GM18511 (cell line): Measurements from ENCODE around the gene CLDN22.

Experiments
- ATAC-seq: cut with Tn5 transposase; IDR thresholded peaks from one replicate; pipeline ENCODE4 v1.9.1; 2021; ENCODE audit warnings: mild to moderate bottlenecking, moderate library complexity; ENCODE audit not compliant: unreplicated experiment

CLDN22 gene

DNA sequence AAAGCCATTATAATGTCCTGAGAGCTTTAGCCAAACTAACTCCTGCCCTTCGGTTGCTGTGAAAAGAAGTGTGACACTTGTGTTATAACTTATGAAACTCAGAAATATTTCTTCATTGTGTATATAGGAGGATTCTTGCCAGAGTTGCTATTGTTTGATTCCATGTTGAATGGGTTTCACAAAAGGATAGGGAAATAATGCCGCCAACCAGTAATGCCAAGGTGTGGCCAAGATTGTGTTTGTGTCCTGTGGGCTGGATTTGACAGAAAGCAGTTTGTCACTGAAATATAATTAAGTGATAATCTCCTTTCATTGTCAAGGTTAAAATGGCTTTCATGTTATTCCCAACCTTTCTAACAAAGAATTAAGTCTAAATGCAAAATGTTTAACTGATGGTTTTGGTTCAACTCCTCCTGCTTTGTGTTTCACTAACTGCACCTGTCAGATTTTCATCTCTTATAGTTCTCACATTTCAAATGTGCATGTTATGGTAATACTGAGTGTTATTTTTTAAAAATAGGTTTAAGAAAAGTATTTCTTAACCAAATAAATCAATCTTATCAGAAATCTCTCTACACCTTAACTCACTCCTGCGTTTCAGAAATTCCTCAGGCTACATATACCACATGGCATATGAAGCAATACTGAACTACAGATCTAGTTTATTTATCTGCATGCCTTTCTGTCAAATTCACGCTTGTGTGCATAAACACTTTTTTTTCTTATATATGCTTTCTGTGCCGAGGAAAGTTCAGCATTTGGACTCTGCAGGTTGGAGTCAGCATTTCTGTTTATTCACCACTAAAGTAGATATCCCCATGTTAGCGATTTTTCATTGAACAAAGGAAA lies at the start of gene CLDN22:
Gene CLDN22, minus strand, starts transcription at position 66 of the 849 bp plus-strand sequence. Its CDS starts 58 bp downstream, at position 8.
- ATAC-seq = peak; percentile 2

- no peak for ATAC-seq
Observed at GRCh38 chr4:183369073-183369472, 49.0 kb upstream of the CLDN22 start.

DNA sequence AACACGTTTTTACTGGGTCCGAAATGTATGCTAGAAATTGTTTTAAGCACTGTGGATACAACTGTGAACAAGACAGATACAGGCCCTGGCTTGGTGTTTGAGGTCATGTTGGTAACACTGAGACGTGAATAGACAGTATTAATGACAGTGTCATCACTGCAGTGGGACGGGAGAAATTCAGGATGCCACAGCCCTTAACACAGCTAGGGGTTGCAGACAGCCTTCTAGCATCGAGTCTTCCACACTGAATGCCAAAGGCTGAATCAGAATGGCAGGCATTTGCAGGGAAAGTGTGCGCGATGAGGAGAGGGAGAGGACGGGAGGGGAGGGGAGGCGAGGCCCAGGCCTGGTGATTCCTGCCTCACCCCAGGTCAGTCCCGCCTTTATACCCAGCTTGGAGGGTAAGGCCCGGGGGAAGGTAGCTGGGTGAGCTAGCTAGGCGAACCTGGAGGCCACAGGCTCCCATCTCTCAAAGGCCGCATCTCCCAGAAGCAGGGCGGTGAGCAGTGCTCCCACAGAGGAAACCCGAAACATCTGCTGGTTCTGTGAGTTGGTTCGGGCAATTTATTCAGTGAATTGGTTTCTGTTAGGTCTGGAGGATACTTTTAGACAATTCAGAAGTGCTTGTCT lies 46.2 kb upstream of the CLDN22 start:
- ATAC-seq = no peak

DNA sequence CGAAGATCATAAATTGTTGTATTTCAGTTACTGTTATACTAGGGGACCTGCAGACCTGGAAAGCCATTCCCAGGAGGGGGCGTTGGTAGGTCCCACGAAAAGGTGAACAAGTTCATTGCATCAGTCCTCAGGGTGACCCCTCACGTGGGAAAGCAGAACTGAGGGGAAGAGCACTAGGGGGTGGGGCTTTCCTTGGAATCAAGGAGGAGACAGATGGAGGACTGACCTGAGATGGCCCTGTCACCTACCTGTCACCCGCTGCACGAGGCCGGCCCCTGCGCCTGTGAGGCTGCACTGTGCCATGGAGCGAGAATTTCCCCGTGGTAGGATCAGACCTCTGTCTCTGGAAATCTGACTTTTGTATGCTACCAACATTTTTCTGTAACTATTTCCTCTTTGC lies 43.9 kb upstream of the CLDN22 start:
- ATAC-seq = no peak

DNA sequence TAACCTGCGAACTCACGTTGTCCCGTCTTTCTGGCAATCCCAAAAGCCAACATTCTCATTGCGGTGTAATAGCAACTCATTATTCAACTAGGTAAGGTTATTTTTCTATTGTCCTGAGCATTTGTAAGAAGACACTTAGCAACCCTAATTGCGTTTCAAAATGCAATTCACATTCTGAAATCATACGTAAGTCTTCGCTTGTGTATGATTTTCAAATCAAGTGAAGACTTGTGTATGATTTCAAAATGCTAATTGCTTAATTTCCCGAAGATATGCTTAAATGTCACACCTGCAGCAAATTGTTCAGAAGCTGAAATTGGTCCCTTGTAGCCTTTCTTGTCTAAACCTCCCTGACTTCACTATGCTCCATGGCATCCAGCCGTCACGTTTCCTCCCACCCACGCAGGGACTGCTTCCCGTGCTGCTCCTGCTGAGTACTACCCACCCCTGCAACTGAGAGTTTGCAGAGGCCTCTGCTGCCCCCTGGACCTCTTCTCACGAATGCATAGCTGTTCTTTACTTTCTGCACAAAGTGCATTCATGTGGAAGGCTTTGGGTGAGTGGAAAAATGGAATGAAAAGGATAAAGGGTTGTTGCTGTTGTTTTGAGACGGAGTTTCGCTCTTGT lies 43.0 kb upstream of the CLDN22 start:
- no peak for ATAC-seq

- ATAC-seq = no peak
Observed at GRCh38 chr4:183362036-183362435, 42.0 kb upstream of the CLDN22 start.

DNA sequence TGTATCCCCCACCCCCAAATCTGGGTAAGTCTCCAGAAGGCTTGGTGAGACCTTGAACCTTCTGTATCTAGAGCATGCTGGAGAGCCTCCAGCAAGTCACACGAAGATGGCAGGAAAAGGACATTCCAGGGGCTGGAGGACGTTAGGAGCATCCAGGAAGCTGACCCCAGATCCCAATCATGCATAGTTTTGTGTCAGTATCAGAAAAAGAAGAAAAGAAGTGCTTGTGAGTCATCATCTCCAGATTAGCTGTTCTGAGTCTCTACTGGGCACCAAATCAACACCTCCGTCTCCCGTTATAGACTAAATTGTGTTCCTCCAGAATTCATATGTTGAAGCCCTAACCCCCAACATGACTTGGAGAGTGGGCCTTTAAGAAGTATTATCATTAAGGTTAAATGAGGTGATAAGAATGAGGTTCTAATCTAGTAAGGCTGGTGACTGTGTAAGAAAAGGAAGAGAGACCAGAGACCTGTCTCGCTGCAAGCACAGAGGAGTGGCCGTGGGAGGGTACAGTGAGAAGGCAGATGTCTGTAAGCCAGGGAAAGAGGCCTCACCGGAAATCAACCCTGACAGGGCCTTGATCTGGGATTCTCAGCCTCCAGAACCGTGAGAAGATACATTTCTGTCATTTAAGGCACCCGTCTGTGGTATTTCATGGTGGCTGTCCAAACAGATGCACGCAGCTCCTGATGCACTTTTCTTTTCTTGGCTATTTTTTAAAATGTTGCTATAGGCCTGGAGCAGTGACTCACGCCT lies 40.3 kb upstream of the CLDN22 start:
- ATAC-seq = no peak

DNA sequence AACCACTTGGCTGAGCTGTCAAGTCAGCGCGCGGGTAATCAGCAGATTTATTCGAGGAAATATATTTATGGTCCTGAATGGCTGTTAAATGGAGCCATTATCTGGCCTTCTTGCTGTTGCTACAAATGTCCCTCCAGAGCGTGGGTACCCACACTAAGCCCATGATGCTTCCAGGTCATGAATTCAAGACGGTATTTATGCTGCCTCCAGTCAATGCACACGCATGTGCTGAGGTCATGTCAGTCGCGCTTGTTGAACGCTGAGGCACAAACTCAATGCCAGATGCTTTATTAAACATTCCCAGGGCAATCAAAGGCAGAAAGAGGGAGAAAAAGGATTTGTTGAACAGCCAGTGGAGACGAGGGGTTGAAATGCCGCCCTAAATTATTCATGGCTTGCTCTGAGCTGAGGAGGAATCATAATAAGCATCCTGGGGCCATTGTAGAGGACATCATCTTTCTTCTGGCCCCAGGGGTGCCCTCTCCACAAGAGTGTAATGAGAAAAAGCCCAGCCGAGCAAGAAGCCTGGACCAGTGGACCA lies 38.2 kb upstream of the CLDN22 start:
- ATAC-seq = no peak

DNA sequence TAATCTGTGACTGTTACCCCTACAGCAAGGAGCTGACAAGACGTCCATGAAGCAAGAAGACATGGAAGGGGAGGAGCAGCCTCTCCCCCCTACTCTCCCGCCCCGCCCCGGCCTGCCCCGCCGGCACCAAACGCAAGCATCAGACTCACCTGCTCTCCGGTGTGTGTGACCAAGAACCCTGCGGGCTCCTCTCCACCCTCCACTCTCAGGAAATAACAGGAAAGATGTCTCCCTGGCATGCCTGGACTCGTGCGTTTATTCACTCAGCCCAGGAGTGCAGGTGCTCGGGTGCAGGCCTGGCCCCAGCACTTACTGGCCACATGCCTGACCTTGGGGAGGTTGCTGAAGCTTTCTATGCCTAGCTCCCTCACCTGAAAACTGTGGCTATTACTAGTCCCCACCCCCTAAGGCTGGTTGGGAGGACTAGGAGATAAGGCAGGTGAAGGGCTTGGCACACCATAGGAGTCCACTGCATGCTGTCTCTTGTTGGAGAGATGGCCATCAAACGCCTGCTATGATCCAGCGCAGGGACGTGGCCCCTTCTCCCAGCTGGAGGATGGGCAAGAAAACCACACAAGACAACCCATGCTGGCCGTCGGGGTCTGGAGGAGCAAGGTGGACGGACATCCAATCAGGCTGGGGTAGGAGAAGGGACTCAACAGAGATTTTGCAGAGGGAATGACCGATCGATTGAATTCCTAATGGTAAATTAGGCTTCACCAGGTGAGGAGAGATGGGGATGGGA lies 37.0 kb upstream of the CLDN22 start:
- no peak for ATAC-seq

DNA sequence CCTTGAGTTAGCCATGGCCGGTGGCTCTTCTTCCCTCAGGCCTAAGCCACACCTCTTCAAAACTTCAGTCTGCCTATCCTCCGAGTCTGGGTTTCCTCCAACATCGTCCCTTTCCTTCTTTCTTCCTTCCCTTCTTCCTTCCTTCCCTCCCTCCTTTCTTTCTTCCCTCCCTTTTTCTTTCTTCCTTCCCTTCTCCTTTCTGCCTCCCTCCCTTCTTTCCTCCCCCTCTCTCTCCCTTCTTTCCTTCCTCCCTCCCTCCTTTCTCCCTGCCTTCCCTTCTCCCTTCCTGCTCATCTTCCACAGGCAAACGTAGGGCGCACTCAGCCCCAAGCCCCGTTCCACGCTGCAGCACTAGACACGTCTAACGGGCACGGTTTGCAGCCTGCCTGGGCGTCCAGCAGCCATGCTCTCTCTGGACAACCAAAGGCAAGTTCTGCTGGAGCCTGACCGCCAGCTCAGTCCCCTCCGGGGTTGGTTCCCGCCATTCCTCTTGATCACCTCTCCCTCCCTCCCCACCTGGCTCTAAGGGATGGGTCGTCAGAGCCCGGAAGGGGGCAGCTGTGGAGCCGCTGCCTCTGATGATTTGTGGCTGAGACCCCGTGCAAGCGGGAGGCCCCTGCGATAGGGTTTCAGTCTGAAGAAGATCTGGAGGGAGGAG lies 36.2 kb upstream of the CLDN22 start:
- ATAC-seq = no peak

GRCh38 chr4:183355405-183355804 lies 35.3 kb upstream of the CLDN22 start:
- no peak for ATAC-seq

GRCh38 chr4:183354219-183354618 lies 34.1 kb upstream of the CLDN22 start:
- no peak for ATAC-seq

- ATAC-seq = no peak
Observed at GRCh38 chr4:183353557-183353956, 33.5 kb upstream of the CLDN22 start.

DNA sequence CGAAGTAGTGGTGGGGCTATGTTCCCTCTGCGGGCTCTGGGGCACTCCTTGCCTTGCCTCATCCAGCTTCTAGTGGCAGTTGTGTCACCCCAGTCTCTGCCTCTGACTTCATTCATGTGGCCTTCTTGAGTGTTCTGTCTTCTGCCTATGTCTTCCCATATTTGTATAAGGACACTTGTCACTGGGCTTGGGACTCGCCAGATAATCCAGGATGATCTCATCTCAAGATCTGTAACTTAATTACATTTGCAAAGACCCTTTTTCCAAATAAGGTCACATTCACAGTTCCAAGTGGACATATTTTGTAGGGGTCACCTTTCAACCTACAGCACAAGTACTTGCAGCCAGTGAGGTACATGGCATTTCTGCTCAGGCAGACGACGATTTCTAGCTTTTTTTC lies 32.5 kb upstream of the CLDN22 start:
- ATAC-seq = no peak

- no peak for ATAC-seq
Observed at GRCh38 chr4:183350317-183351071, 30.4 kb upstream of the CLDN22 start.

DNA sequence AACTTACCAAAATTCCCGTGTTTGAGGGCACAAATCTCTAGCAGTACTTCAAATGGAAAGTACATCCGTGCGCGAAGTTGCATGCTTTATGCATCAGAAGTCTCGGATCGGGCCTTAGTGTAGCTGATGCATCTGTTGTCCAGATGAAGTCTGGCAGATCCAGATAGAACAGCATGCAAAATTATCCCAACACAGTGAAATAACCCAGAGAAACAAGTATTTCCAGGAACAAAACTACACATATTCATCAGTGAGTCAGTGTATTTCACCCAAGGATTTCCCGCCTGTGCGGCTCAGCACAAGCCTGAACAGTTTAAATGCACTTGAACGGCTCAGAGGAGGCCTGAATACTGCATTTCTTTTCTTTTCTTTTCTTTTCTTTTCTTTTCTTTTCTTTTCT lies 29.6 kb upstream of the CLDN22 start:
- no peak for ATAC-seq

DNA sequence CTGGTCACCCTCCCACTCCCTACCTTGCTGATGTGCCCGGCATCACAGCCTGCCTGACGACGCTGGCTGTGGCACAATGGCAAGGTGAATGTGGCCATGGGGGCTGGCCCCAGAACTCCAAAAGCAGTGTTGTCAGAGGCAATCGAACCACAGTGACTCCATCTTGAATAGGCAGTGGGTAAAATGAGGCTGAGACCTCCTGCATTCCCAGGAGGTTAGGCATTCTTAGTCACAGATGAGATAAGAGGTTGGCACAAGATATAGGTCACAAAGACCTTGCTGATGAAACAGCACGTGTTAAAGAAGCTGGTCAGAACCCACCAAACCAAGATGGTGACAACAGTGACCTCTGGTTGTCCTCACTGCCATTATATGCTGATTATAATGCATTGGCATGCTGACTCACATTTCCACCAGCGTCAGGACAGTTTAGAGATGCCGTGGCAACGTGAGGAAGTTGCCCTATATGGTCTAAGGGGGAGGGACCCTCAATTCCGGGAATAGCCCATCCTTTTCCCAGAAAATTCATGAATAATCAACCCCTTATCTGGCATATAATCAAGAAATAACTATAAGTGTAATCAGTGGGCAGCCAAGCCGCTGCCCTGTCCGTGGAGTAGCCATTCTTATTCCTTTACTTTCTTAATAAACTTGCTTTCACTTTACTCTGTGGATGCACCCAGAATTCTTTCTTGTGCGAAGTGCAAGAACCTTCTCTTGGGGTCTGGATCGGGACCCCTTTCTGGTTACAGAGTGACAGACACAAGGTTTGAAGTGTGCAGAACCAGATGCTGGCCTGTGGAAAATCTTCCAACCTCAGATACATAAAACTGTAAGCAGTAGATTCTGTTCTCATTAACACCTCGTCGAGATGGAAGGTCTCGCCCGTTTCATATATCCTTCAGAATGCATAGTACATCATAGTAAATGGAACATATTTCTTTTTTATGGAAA lies 28.9 kb upstream of the CLDN22 start:
- ATAC-seq = no peak

GRCh38 chr4:183348136-183348535 lies 28.1 kb upstream of the CLDN22 start:
- no peak for ATAC-seq
